Measurements from ENCODE around the gene AKAP12. TPM values are rescaled to one million over a fixed set of nuclear protein-coding genes. Genes with fewer than 3 reads are reported as not detected.

AKAP12 gene
- total RNA-seq, 1 donor from 2014 or later: 81.3 TPM

GRCh38 chr6:151399679-151400078, 159.9 kb downstream of the AKAP12 start:
- Histone ChIP-seq H3K4me3 (no peak overlapping the region), H4K20me1 (ENCODE audit: low read depth) (peaks cover 74% of the 10 kb centered on the region), H3K27ac (no peak overlapping the region), H3K27me3 (no peaks in the 10 kb centered on the region), H3K4me2 (no peak overlapping the region), H3K36me3 (peaks cover 13% of the 10 kb centered on the region), H2AFZ (replicated peaks) (no peak overlapping the region), H3F3A (ENCODE audit: low read depth) (peaks cover 30% of the 10 kb centered on the region), H3K4me1 (no peaks in the 10 kb centered on the region), H3K79me2 (ENCODE audit: low read depth) (peaks cover 100% of the 10 kb centered on the region), H3K9me3 (ENCODE audit: low read depth) (no peaks in the 10 kb centered on the region), H3K9ac (no peak overlapping the region)
- DNase-seq (ENCODE audit: low spot score): no peak
- H3K9me3 Mint-ChIP-seq: no peaks in the 10 kb centered on the region
- peaks cover 49% of the 10 kb centered on the region for H3K36me3 Mint-ChIP-seq
- no peak overlapping the region for H3K4me3 Mint-ChIP-seq
- H3K27ac Mint-ChIP-seq: no peak overlapping the region
- H3K4me1 Mint-ChIP-seq: peaks cover 8% of the 10 kb centered on the region
- no peak for TF ChIP-seq CTCF (IDR thresholded peaks at IDR 0.05)
- no peak for TF ChIP-seq EZH2phosphoT487 (IDR thresholded peaks at IDR 0.05)
- TF ChIP-seq EZH2 (IDR thresholded peaks at IDR 0.05): no peak
- H3K27me3 Mint-ChIP-seq (ENCODE audit: insufficient read depth, low read depth): no peaks in the 10 kb centered on the region

GRCh38 chr6:151400473-151400872, 160.7 kb downstream of the AKAP12 start:
- peaks cover 96% of the 10 kb centered on the region for H3K79me2 ChIP-seq (ENCODE audit: low read depth)
- no peaks in the 10 kb centered on the region for H3K9me3 ChIP-seq (ENCODE audit: low read depth)
- peaks cover 70% of the 10 kb centered on the region for H4K20me1 ChIP-seq (ENCODE audit: low read depth)
- H3K4me1 Mint-ChIP-seq: peaks cover 3% of the 10 kb centered on the region
- TF ChIP-seq EZH2phosphoT487 (IDR thresholded peaks at IDR 0.05) (no peak), EZH2 (IDR thresholded peaks at IDR 0.05) (no peak), CTCF (IDR thresholded peaks at IDR 0.05) (no peak)
- H3K9me3 Mint-ChIP-seq: no peaks in the 10 kb centered on the region
- no peaks in the 10 kb centered on the region for H3K27me3 Mint-ChIP-seq (ENCODE audit: insufficient read depth, low read depth)
- no peak overlapping the region for H3K27ac ChIP-seq
- H3K27ac Mint-ChIP-seq: no peak overlapping the region
- H3K36me3 Mint-ChIP-seq: peaks cover 43% of the 10 kb centered on the region
- H3F3A ChIP-seq (ENCODE audit: low read depth): peaks cover 38% of the 10 kb centered on the region
- H3K4me3 Mint-ChIP-seq: no peak overlapping the region
- H2AFZ ChIP-seq (replicated peaks): no peak overlapping the region
- no peaks in the 10 kb centered on the region for H3K27me3 ChIP-seq
- H3K9ac ChIP-seq: no peak overlapping the region
- H3K4me1 ChIP-seq: no peaks in the 10 kb centered on the region
- peaks cover 13% of the 10 kb centered on the region for H3K36me3 ChIP-seq
- no peak overlapping the region for H3K4me3 ChIP-seq
- DNase-seq (ENCODE audit: low spot score): no peak
- H3K4me2 ChIP-seq: no peak overlapping the region

GRCh38 chr6:151402228-151402627, 162.5 kb downstream of the AKAP12 start:
- peak overlapping the region; percentile 54 for H3K27ac ChIP-seq
- H3K27ac Mint-ChIP-seq: no peak overlapping the region
- H3K79me2 ChIP-seq (ENCODE audit: low read depth): peaks cover 83% of the 10 kb centered on the region

More at GRCh38 chr6:151402228-151402627, 162.5 kb downstream of the AKAP12 start:
- Mint-ChIP-seq H3K27me3 (ENCODE audit: insufficient read depth, low read depth) (no peaks in the 10 kb centered on the region), H3K9me3 (no peaks in the 10 kb centered on the region), H3K36me3 (peaks cover 42% of the 10 kb centered on the region), H3K4me3 (no peak overlapping the region), H3K4me1 (peaks cover 3% of the 10 kb centered on the region)
- peaks cover 60% of the 10 kb centered on the region for H4K20me1 ChIP-seq (ENCODE audit: low read depth)
- no peak overlapping the region for H3K4me3 ChIP-seq
- no peak overlapping the region for H3K9ac ChIP-seq
- H3K9me3 ChIP-seq (ENCODE audit: low read depth): no peaks in the 10 kb centered on the region
- H3K36me3 ChIP-seq: peaks cover 13% of the 10 kb centered on the region
- no peaks in the 10 kb centered on the region for H3K4me1 ChIP-seq
- H3K27me3 ChIP-seq: no peaks in the 10 kb centered on the region
- TF ChIP-seq EZH2 (IDR thresholded peaks at IDR 0.05) (no peak), CTCF (IDR thresholded peaks at IDR 0.05) (no peak), EZH2phosphoT487 (IDR thresholded peaks at IDR 0.05) (no peak)
- H3F3A ChIP-seq (ENCODE audit: low read depth): peaks cover 51% of the 10 kb centered on the region
- no peak for DNase-seq (ENCODE audit: low spot score)
- no peak overlapping the region for H2AFZ ChIP-seq (replicated peaks)
- H3K4me2 ChIP-seq: no peak overlapping the region
